ENCODE measurements around the gene SERPINE2. TPM values are rescaled to one million over a fixed set of nuclear protein-coding genes. Genes with fewer than 3 reads are reported as not detected.
A peak's percentile ranks its signal among the peaks of the same experiment; 100 is the strongest.

Gene SERPINE2
- total and polyA plus RNA-seq, 2 donors (not counting 3 experiments of a cell fraction or from before 2014, with no cell fraction given) = 4.0 to 8.8 TPM

GRCh38 chr2:223954401-223954800, 84.7 kb downstream of the SERPINE2 start:
- H2AFZ ChIP-seq (ENCODE audit: low read depth, low read length) = no peak overlapping the region
- intact Hi-C loops (cut with micrococcal nuclease) (loop anchor here (10.0 kb wide), 1 partner anchor 230 kb away; no protein-coding TSS in a partner anchor), dilution Hi-C loops (cut with MboI; ENCODE audit: extremely low pct_ligation_motif_present, low sequenced_read_pairs) (no loop called here)
- H3K27me3 ChIP-seq (ENCODE audit: control insufficient read depth in 2 of 2, insufficient read depth in 2 of 2, low read length in 2 of 2) = no peaks in the 10 kb centered on the region
- no peak overlapping the region for H3K4me2 ChIP-seq (ENCODE audit: insufficient read depth, low read length)
- H3K36me3 ChIP-seq (ENCODE audit: control insufficient read depth in 2 of 2, extremely low read depth in 1 of 2, insufficient read depth in 2 of 2, low read length in 2 of 2) = no peaks in the 10 kb centered on the region
- H3K9ac ChIP-seq (replicated peaks; ENCODE audit: extremely low read depth, insufficient read depth, low read length) = no peak overlapping the region
- no peaks in the 10 kb centered on the region for H3K9me3 ChIP-seq (replicated peaks; ENCODE audit: control insufficient read depth, insufficient read depth, low read length)
- H3K9me1 ChIP-seq (replicated peaks; ENCODE audit: control insufficient read depth, extremely low read depth, insufficient read depth, low read length) = no peaks in the 10 kb centered on the region
- no peak overlapping the region for H3K27ac ChIP-seq (ENCODE audit: insufficient read depth, low read depth, low read length)
- DNase-seq (ENCODE audit: low read depth, low spot score) = peak; percentile 24
- peaks cover 21% of the 10 kb centered on the region for H3K79me2 ChIP-seq (ENCODE audit: control insufficient read depth, insufficient read depth, low read length)
- CTCF ChIA-PET = interaction anchor here (1.2 to 1.7 kb wide), 2 partner anchors 16 to 31 kb away, joined by 4 to 6 read pairs; no protein-coding TSS in a partner anchor
- no peaks in the 10 kb centered on the region for H4K20me1 ChIP-seq (replicated peaks; ENCODE audit: control insufficient read depth, extremely low read depth, insufficient read depth, low read length)
- FAIRE-seq = no peak
- POLR2A ChIA-PET = no interaction called here
- peaks cover 20% of the 10 kb centered on the region for H3K4me1 ChIP-seq (ENCODE audit: control insufficient read depth, extremely low read depth, insufficient read depth, low read length)
- BruUV-seq (replicated peaks) = no TSS peak
- no peak overlapping the region for H3K4me3 ChIP-seq (replicated peaks in 1 of 3; ENCODE audit: insufficient read depth in 1 of 3, low read depth in 1 of 3, low read length in 3 of 3)
- TF ChIP-seq POLR2A (IDR thresholded peaks at IDR 0.05; ENCODE audit: low read depth, low read length) (no peak), MAX (IDR thresholded peaks at IDR 0.05; ENCODE audit: insufficient read depth, insufficient read length) (no peak), GATA2 (IDR thresholded peaks at IDR 0.05; ENCODE audit: insufficient read depth, insufficient read length, low read depth, low read length) (no peak), POLR2AphosphoS5 (IDR thresholded peaks at IDR 0.05; ENCODE audit: insufficient read depth, low read depth, low read length) (no peak), FOS (IDR thresholded peaks at IDR 0.05; ENCODE audit: borderline replicate concordance, insufficient read depth, low read length) (no peak), EZH2 (IDR thresholded peaks at IDR 0.05; ENCODE audit: borderline replicate concordance, low read depth, low read length, severe bottlenecking) (no peak), MYC (IDR thresholded peaks at IDR 0.05; ENCODE audit: low read depth, low read length) (no peak), JUN (IDR thresholded peaks at IDR 0.05; ENCODE audit: borderline replicate concordance, insufficient read depth, insufficient read length, low read depth) (no peak)
- TF ChIP-seq, protein P1, sequence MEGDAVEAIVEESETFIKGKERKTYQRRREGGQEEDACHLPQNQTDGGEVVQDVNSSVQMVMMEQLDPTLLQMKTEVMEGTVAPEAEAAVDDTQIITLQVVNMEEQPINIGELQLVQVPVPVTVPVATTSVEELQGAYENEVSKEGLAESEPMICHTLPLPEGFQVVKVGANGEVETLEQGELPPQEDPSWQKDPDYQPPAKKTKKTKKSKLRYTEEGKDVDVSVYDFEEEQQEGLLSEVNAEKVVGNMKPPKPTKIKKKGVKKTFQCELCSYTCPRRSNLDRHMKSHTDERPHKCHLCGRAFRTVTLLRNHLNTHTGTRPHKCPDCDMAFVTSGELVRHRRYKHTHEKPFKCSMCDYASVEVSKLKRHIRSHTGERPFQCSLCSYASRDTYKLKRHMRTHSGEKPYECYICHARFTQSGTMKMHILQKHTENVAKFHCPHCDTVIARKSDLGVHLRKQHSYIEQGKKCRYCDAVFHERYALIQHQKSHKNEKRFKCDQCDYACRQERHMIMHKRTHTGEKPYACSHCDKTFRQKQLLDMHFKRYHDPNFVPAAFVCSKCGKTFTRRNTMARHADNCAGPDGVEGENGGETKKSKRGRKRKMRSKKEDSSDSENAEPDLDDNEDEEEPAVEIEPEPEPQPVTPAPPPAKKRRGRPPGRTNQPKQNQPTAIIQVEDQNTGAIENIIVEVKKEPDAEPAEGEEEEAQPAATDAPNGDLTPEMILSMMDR (IDR thresholded peaks at IDR 0.05; ENCODE audit: extremely low read depth in 1 of 2, insufficient read depth in 1 of 2, low read depth in 1 of 2, low read length in 2 of 2) = no peak

All from endothelial cell of umbilical vein (primary cell).